AG09319 (cell line): ENCODE measurements around the gene CPXM2.

Experiments
- DNase-seq: peaks from one replicate; pipeline ENCODE4 v3.0.0-alpha.2; 2010; ENCODE audit warnings: low read depth; ENCODE audit errors: extremely low read depth
- TF ChIP-seq, protein P1 (sequence below): IDR thresholded peaks from 2 replicates; pipeline ENCODE4 v1.5.1; 2011; ENCODE audit warnings: low read depth, mild to moderate bottlenecking, inconsistent platforms, low read length, moderate library complexity

CPXM2 gene

DNA sequence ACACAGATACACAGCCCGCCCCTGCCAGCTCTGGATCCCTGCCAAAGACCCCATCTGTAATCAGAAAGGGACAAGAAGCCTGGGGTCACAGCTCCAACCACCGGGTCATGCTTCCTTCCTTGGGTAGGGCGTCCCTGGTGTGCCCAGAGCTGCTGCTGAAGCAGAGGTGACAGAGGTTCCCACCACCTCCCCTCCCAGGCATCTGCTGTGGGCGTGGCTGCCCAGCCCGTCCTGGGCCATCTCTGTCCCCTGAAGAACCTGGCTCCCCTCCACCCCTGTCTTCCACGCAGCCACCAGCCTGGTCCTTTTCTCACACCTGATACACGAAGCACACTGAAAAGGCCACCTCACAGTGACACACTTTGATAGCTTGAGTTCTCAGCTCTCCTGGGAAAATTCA lies 38.2 kb upstream of the CPXM2 start:
- TF ChIP-seq, protein P1, sequence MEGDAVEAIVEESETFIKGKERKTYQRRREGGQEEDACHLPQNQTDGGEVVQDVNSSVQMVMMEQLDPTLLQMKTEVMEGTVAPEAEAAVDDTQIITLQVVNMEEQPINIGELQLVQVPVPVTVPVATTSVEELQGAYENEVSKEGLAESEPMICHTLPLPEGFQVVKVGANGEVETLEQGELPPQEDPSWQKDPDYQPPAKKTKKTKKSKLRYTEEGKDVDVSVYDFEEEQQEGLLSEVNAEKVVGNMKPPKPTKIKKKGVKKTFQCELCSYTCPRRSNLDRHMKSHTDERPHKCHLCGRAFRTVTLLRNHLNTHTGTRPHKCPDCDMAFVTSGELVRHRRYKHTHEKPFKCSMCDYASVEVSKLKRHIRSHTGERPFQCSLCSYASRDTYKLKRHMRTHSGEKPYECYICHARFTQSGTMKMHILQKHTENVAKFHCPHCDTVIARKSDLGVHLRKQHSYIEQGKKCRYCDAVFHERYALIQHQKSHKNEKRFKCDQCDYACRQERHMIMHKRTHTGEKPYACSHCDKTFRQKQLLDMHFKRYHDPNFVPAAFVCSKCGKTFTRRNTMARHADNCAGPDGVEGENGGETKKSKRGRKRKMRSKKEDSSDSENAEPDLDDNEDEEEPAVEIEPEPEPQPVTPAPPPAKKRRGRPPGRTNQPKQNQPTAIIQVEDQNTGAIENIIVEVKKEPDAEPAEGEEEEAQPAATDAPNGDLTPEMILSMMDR: no peak
- no peak for DNase-seq

DNA sequence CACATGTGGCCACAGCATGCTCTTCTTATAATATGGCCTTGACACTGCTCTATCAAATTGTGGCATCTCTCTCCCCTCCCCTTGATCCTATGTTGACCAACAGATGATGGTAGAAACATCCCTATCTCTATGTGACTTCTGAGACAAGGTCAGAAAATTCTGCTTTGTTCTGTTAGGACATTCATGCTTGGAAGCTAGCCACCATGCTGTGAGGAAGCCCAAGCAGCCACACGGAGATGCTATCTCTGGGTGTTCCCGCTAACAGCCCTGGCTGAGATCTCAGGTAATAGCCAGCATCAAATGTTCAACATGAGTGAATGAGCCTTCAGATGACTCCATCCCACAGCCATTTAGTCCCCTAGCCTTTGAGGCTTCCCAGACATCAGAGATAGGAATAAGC lies 36.8 kb upstream of the CPXM2 start:
- DNase-seq: no peak
- TF ChIP-seq, protein P1: no peak

DNA sequence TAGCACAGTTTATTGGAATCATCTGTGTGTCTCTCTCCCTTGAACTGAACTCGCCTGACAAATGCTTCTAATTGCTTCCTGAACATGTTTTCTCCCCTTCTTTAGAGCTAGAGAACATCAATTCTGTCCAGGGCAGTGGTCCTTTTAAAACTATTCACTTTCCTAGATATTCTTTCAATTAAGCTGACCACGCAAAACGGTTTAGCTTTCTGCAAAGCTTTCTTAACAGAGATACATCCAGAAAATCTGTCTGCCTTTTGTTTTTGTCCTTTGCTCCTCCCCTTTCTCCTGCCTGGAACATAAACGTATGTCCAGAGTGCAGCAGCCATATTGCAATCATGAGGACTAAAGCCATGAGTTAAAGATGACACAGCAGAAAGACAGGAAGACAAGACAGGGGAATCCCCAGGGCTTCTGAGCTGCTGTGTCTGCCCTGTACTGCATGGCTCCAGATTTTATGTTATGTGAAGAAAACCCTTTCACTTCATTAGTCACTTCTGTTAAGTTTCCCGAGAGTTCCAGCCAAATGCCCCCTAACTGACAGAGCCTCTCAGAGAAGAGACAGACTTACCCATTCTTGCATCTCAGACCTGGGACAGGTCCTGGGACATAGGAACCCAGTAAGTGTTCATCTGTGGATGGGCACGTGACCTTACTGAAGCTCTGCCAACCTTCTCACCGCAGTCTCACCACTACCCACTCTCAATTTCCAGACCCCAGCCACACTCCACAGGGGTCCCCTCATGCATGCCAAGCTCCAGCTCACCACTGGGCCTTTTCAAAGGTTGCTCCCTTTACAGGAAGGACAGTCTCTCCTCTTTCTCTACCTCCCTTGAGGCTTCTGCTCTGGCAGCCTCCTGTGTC lies 35.0 kb upstream of the CPXM2 start:
- TF ChIP-seq, protein P1: no peak
- no peak for DNase-seq

DNA sequence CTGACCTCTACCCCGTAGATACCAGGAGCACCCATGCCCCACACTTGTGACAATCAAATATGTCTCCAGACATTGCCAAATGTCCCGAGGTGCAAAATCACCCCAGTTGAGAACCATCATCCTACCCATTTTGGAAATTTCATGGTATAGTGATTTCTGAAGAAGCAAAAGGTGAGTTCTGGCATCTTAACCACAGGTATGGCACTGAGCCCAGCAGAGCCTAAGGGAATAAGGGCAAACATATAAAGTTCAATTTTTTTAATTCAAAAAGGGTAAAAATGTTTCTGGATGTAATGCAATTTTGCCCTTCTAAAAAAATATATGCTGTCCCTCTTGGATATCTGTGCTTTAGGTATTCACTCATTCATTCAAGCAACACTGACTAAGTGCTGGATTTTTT lies 30.5 kb upstream of the CPXM2 start:
- TF ChIP-seq, protein P1: no peak
- DNase-seq: no peak

DNA sequence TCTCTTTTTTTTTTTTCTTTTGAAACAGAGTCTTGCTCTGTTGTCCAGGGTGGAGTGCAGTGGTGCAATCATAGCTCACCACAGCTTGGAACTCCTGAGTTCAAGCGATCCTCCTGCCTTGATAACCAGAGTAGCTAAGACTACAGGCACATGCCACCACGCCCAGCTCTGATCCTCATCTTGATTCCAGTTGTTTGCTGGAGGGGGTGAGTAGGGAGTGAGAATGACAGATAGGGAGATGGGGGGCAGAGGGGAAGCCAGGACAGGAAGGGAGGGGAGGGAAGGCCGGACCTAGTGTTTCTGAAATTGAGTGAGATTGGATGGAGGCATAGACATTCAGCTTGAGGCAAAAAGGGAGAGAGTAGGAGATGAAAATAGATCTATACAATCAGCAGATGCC lies 25.2 kb upstream of the CPXM2 start:
- TF ChIP-seq, protein P1: no peak
- no peak for DNase-seq

DNA sequence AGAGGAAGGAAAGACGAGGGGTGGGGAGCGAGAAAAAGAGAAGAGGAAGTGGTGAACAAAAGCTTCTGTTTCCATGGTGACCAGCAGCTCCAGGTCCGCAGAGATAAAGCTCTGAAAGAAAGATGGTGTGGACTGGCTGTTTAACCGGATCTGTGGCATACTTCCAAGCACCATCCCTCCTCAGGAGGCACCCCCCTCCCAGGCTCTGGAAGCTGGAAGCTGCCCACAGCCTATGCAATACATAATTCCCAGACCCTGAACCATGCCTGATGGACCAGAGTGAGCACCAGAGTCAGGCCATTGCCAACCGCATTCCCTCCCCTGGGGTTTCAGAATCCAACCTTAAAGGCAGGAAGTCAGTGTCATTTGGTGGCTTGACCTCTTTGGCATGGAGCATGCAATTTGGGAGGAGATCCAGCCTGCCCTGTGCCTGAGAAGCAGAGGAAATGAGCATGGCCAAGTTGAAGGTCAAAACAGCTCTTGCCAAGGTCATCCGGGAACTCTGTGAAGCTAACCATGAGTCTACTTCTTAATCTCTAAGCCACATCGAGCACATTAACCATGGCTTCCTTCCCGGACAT lies 22.2 kb upstream of the CPXM2 start:
- peak; percentile 60 for DNase-seq
- TF ChIP-seq, protein P1: no peak

DNA sequence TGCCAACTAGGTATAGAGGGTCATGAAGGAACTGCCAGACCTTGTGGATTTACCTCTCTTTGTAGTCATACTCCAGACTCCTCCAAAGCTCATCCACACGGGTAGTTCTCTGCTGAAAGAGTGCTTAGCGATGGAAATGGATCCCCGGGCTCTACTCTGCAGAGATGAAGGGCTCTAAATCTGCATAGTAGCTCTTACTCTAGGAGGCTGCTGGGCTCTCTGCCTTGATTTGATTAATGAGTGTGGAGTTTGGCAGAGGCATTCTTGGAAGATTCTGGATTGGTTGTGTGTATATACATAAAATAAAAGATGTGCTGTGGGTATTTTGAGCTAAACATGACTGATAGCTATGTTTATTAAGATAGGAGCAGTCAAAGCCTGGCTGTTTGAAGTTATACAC lies 21.3 kb upstream of the CPXM2 start:
- TF ChIP-seq, protein P1: no peak
- no peak for DNase-seq
